ENCODE measurements around the gene ADRM1. TPM values are rescaled to one million over a fixed set of nuclear protein-coding genes. Genes with fewer than 3 reads are reported as not detected.

The ADRM1 gene
- total RNA-seq, 1 experiment from 2014 or later: 227 TPM

- TF ChIP-seq CTCF (IDR thresholded peaks at IDR 0.05; ENCODE audit: unreplicated experiment): no peak
- Mint-ChIP-seq H3K9me3 (ENCODE audit: low read depth, unreplicated experiment) (no peaks in the 10 kb centered on the region), H3K27me3 (ENCODE audit: unreplicated experiment) (no peaks in the 10 kb centered on the region), H3K36me3 (ENCODE audit: insufficient read depth, unreplicated experiment) (peaks cover 87% of the 10 kb centered on the region), H3K4me1 (ENCODE audit: low read depth, unreplicated experiment) (no peaks in the 10 kb centered on the region), H3K4me3 (ENCODE audit: low read depth, unreplicated experiment) (no peak overlapping the region), H3K27ac (ENCODE audit: unreplicated experiment) (no peak overlapping the region)
- no peak for DNase-seq
- no TSS peak for BruUV-seq (replicated peaks)
- CTCF ChIA-PET: no interaction called here
- intact Hi-C loops (cut with micrococcal nuclease; ENCODE audit: unreplicated experiment): no loop called here
These were observed 31.2 kb downstream of the ADRM1 start for GRCh38 chr20:62333820-62334595.

GRCh38 chr20:62334881-62335280 lies 32.1 kb downstream of the ADRM1 start:
- CTCF ChIA-PET: no interaction called here
- Mint-ChIP-seq H3K9me3 (ENCODE audit: low read depth, unreplicated experiment) (no peaks in the 10 kb centered on the region), H3K27ac (ENCODE audit: unreplicated experiment) (no peak overlapping the region), H3K36me3 (ENCODE audit: insufficient read depth, unreplicated experiment) (peaks cover 87% of the 10 kb centered on the region), H3K4me3 (ENCODE audit: low read depth, unreplicated experiment) (no peak overlapping the region), H3K27me3 (ENCODE audit: unreplicated experiment) (no peaks in the 10 kb centered on the region), H3K4me1 (ENCODE audit: low read depth, unreplicated experiment) (no peaks in the 10 kb centered on the region)
- no peak for TF ChIP-seq CTCF (IDR thresholded peaks at IDR 0.05; ENCODE audit: unreplicated experiment)
- intact Hi-C loops (cut with micrococcal nuclease; ENCODE audit: unreplicated experiment): no loop called here
- no TSS peak for BruUV-seq (replicated peaks)
- no peak for DNase-seq

GRCh38 chr20:62335532-62335931 lies 32.7 kb downstream of the ADRM1 start:
- Mint-ChIP-seq H3K36me3 (ENCODE audit: insufficient read depth, unreplicated experiment) (peaks cover 87% of the 10 kb centered on the region), H3K9me3 (ENCODE audit: low read depth, unreplicated experiment) (no peaks in the 10 kb centered on the region), H3K4me3 (ENCODE audit: low read depth, unreplicated experiment) (no peak overlapping the region), H3K4me1 (ENCODE audit: low read depth, unreplicated experiment) (no peaks in the 10 kb centered on the region), H3K27me3 (ENCODE audit: unreplicated experiment) (no peaks in the 10 kb centered on the region), H3K27ac (ENCODE audit: unreplicated experiment) (no peak overlapping the region)
- intact Hi-C loops (cut with micrococcal nuclease; ENCODE audit: unreplicated experiment): no loop called here
- no TSS peak for BruUV-seq (replicated peaks)
- CTCF ChIA-PET: no interaction called here
- no peak for TF ChIP-seq CTCF (IDR thresholded peaks at IDR 0.05; ENCODE audit: unreplicated experiment)
- no peak for DNase-seq

GRCh38 chr20:62336329-62336728 lies 33.5 kb downstream of the ADRM1 start:
- no TSS peak for BruUV-seq (replicated peaks)
- H3K9me3 Mint-ChIP-seq (ENCODE audit: low read depth, unreplicated experiment): no peaks in the 10 kb centered on the region
- no peak for DNase-seq
- H3K27me3 Mint-ChIP-seq (ENCODE audit: unreplicated experiment): no peaks in the 10 kb centered on the region
- peak overlapping the region; percentile 50 for H3K27ac Mint-ChIP-seq (ENCODE audit: unreplicated experiment)
- CTCF ChIA-PET: no interaction called here
- no peaks in the 10 kb centered on the region for H3K4me1 Mint-ChIP-seq (ENCODE audit: low read depth, unreplicated experiment)
- intact Hi-C loops (cut with micrococcal nuclease; ENCODE audit: unreplicated experiment): no loop called here
- TF ChIP-seq CTCF (IDR thresholded peaks at IDR 0.05; ENCODE audit: unreplicated experiment): no peak
- H3K36me3 Mint-ChIP-seq (ENCODE audit: insufficient read depth, unreplicated experiment): peaks cover 84% of the 10 kb centered on the region
- H3K4me3 Mint-ChIP-seq (ENCODE audit: low read depth, unreplicated experiment): no peak overlapping the region

Measured in Calu3 (cell line).